ENCODE data around the gene BID.

DNA sequence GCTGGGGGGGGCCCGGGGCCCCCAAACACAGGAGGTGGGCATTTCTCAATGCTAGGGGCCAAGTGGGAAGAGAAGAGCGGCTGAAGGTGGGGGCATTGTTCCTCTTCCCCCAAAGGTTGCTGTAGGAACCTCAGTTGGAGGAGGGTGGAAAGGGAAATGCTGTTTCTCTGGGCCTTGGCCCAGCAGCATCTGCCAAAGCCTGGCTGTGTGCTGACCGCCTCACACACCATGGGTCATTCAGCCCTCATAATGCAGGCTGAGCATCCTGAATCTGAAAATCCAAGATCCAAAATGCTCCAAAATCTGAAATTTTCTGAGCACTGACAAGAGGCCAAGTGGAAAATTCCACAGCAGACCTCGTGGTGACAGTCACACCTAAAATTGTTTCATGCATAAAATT is 49.0 kb upstream of the BID start:
- no peak for TF ChIP-seq GATA3 (IDR thresholded peaks at IDR 0.05; ENCODE audit: low read depth, low read length)
- no peak for TF ChIP-seq GATA2 (IDR thresholded peaks at IDR 0.05; ENCODE audit: low read depth, low read length)
